GM18508 (cell line): Measurements from ENCODE around the gene GH1.

Experiments
- ATAC-seq: cut with Tn5 transposase; IDR thresholded peaks from one replicate; pipeline ENCODE4 v1.9.1; 2021; ENCODE audit warnings: moderate number of reproducible peaks; ENCODE audit not compliant: insufficient read depth, unreplicated experiment

GH1 gene

GRCh38 chr17:63945784-63946439, 27.3 kb upstream of the GH1 start:
- ATAC-seq, result no peak

GRCh38 chr17:63944736-63945499, 26.3 kb upstream of the GH1 start:
- ATAC-seq, result no peak

GRCh38 chr17:63943745-63944144, 25.1 kb upstream of the GH1 start:
- no peak for ATAC-seq

GRCh38 chr17:63942309-63942985, 23.8 kb upstream of the GH1 start:
- ATAC-seq, result no peak

GRCh38 chr17:63941751-63942150, 23.1 kb upstream of the GH1 start:
- no peak for ATAC-seq

GRCh38 chr17:63941162-63941561, 22.5 kb upstream of the GH1 start:
- no peak for ATAC-seq

GRCh38 chr17:63940584-63940983, 21.9 kb upstream of the GH1 start:
- no peak for ATAC-seq

GRCh38 chr17:63939884-63940283, 21.2 kb upstream of the GH1 start:
- ATAC-seq, result no peak

- ATAC-seq, result no peak
Observed at GRCh38 chr17:63939401-63939800, 20.8 kb upstream of the GH1 start.

- ATAC-seq, result no peak
Observed at GRCh38 chr17:63937920-63938319, 19.3 kb upstream of the GH1 start.

GRCh38 chr17:63937319-63937718, 18.7 kb upstream of the GH1 start:
- ATAC-seq, result no peak

GRCh38 chr17:63934183-63935112, 15.8 kb upstream of the GH1 start:
- no peak for ATAC-seq

GRCh38 chr17:63933598-63933997, 15.0 kb upstream of the GH1 start:
- ATAC-seq, result no peak

- ATAC-seq, result no peak
Observed at GRCh38 chr17:63932721-63933120, 14.1 kb upstream of the GH1 start.

GRCh38 chr17:63931981-63932561, 13.4 kb upstream of the GH1 start, which contains the start of gene CD79B:
Gene CD79B, minus strand, starts transcription at chr17:63932331. Its CDS starts 70 bp downstream, at chr17:63932261.
- no peak for ATAC-seq

GRCh38 chr17:63930951-63931575, 12.4 kb upstream of the GH1 start:
- no peak for ATAC-seq

GRCh38 chr17:63929860-63930766, 11.5 kb upstream of the GH1 start:
- no peak for ATAC-seq

GRCh38 chr17:63928966-63929695, 10.5 kb upstream of the GH1 start:
- no peak for ATAC-seq
